Fibroblast of mammary gland (primary cell): ENCODE results near the gene BMPER.
A peak's percentile ranks its signal among the peaks of the same experiment; 100 is the strongest.

ENCODE experiments used
- DNase-seq: peaks from one replicate; pipeline ENCODE4 v3.0.0-alpha.2; 2010; ENCODE audit warnings: low read depth
- H3K4me3 ChIP-seq: 2 replicates; pipeline ENCODE4 v1.5.1; 2011; ENCODE audit warnings: low read depth, mild to moderate bottlenecking, low read length, moderate library complexity; ENCODE audit not compliant: control insufficient read depth
- CTCF ChIP-seq: conservative IDR thresholded peaks from 2 replicates; pipeline ENCODE4 v1.5.1; 2011; ENCODE audit warnings: low read depth, low read length, inconsistent platforms; ENCODE audit not compliant: control insufficient read depth, insufficient read depth

BMPER gene

GRCh38 chr7:34191162-34191561 is 285.8 kb downstream of the BMPER start:
- DNase-seq = no peak
- no peak for TF ChIP-seq CTCF
- no peak overlapping the region for H3K4me3 ChIP-seq

- TF ChIP-seq CTCF = no peak
- H3K4me3 ChIP-seq = no peak overlapping the region
- no peak for DNase-seq
Measured at GRCh38 chr7:34191771-34192479, 286.6 kb downstream of the BMPER start.

- H3K4me3 ChIP-seq = no peak overlapping the region
- TF ChIP-seq CTCF = no peak
- DNase-seq = no peak
Measured at GRCh38 chr7:34192906-34193305, 287.6 kb downstream of the BMPER start.

- DNase-seq = peak; percentile 32
- H3K4me3 ChIP-seq = no peak overlapping the region
- TF ChIP-seq CTCF = no peak
Measured at GRCh38 chr7:34198231-34198641, 292.9 kb downstream of the BMPER start.
